Cortex of kidney (tissue), 1 donor: Measurements from ENCODE around the gene CFAP61.
"Not testable (repeated sequence)": the region's sequence is repeated elsewhere in the genome, so short reads cannot be mapped to it uniquely, and the experiment has no call there.

ENCODE experiments used
- DNase-seq: peaks from one replicate; lab custom pipeline; 2025; lab: John Stamatoyannopoulos, UW

Gene CFAP61

DNA sequence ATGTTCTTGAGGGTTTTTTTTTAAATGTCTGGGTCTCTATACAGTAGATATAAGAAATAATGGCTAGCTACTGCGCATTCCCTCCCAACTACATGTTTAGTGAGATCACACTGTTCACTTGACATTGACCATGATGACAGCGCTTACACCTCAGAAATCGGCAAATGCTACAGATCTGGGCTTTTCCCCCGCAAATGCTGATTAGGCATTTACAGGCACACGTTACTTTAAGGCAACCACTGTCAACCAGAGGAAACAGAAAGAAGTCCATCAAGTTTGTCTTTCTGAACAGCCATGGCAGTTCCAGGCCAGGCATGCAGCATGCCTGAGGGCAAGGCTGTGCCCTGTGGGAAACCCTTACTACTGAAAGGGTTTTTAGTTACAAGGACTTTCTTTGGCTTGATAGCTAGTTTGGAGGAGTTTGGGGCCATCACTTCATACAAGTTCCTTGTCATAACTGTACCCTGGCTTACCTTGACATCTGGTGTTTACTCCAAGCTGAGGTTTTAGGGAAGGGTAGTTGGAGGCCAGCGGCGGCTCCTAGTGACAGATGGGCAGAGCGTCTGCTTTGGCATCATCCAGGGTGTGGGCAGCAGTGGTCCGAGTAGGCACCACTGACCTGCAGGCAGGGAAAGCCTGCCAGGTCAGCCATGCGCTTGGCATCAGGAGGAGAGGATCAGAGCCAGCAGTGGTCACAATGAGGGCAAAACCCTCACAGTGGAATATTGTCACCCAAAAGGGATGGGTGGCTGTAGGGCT, 43.0 kb downstream of the CFAP61 start:
- DNase-seq, result no peak

DNA sequence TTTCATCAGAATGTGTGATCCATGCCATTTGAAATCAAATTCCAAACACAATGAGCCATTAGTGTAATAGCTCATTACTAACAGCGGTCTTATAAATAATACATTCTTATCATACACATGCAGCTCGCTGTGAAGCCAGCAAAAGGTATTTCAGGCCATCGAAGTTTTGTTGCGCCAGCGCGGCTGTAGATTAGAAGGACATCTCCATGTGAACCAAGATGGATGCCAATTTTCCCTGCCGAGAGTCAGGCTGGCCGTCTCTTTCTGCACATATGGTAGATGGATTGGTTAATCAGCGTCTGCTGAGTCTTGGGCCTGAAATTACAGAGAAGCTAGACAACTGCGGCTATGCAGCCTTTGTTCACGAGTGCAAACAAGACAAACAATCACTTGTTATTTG, 44.1 kb downstream of the CFAP61 start:
- DNase-seq, result no peak

DNA sequence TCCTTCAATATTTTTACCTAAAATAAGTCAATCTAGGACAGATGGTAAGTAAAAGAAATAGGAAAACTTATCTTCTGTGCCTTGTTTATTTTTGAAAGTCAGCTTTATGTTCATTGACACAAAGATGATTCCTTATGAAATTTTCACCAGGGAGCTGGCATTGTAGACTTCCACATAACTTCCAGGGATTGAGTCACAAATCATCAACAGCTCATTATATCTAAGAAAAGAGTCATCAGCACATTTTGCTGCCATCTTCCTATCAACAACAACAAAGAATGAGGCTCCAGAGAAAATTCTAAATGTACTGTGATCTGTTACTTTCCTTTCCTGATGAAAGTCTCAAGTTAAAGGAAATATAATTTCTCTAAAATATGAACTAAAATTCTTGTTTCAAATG, 48.5 kb downstream of the CFAP61 start:
- no peak for DNase-seq

DNA sequence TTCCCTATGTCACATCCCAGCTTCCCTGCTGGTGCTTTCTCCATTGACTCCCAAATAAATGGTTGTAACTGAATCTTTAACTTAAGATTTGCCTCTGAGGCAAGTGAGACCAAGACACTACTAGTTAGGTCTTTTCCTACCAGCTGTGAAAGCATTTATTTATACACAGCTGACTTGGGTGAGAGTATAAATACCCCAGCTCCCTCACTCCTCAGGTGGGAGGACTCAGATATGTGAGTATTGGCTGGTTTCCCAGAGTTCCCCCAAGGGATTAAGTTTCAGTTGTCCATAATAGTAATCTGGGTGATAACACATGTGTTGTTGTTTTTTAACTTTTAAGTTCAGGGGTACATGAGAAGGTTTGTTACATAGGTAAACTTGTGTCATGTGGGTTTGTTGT, 49.8 kb downstream of the CFAP61 start:
- no peak for DNase-seq

DNA sequence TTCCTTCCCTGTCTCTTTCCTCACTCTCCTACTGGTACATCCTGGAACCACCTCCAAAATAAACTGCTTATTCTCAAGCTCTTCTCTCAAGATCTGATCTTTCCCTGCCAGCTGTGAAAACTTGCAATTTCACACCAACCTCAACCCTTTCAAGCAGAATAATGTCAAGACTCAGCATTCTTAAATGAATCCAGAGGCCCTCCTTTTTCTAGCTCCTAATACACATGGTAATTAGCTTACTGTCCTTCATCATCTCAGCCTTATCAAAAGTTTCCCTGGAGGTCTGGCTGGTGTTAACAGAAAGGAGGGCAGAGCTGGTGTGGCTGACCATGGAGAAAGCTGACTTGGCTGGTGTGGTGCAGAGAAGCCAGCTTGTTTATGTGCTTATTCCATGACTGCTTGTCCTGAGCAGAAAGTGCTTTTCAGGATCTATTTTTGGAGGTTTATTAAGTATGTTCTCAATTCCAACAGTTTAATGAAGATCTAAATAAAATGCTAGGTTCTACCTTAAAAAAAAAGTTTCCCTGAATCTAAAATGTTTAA, 50.5 kb downstream of the CFAP61 start:
- no peak for DNase-seq

DNA sequence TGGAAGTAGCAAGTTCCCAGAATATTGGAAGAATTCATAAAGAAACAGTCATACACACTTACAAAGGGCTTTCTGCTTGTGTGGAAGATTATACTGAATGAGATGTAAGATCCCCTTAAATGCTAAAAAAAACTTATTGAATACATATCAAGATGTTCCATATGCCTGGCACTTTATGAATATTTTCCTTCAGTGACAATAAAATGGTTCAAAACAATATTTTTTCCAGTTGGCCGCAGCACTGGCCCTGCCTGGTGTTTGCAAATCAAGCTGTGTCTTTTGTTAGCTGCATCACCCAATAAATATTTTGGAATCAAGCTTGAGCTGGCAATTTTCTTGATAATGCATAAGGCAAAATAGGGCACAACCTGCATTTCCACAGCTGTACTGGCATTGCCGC, 51.2 kb downstream of the CFAP61 start:
- no peak for DNase-seq

DNA sequence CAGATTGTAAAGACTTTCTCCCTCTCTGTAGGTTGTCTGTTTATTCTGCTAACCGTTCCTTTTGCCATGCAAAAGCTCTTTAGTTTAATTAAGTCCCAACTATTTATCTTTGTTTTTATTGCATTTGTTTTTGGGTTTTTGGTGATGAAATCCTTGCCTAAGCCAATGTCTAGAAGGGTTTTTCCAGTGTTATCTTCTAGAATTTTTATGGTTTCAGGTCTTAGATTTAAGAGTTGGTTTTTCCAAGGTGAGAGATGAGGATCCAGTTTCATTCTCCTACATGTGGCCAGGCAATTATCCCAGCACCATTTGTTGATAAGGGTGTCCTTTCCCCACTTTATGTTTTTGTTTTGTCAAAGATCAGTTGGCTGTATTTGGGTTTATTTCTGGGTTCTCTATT, 70.9 kb downstream of the CFAP61 start:
- not testable (repeated sequence) for DNase-seq

- no peak for DNase-seq
Measured at GRCh38 chr20:20130399-20130798, 78.1 kb downstream of the CFAP61 start.

DNA sequence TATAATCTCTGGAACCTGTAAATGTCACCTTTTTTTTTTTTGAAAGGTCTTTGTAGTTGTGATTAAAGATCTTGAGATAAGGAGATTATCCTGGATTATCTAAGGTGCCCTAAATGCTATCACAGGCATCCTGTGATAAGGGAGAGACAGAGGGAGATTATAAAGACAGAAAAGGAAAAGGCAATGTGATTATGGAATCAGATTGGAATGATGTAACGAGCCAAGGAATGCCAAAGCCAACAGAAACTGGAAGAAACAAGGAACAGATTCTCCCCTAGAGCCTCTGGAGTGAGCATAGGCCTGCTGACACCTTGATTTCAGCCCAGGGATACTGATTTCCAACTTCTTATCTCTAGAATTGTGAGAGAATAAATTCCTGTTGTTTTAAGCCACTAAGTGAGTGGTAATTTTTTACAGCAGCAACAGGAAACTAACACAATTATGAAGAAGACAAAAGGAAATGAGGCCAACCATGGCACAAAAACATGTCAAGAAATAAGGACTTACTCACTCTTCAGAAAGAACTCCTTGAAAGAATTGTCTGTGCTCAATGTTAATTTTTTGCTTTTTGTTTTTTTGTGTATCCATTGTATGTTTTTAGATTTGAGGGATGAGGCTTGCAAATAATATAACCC, 82.7 kb downstream of the CFAP61 start:
- DNase-seq, result no peak

DNA sequence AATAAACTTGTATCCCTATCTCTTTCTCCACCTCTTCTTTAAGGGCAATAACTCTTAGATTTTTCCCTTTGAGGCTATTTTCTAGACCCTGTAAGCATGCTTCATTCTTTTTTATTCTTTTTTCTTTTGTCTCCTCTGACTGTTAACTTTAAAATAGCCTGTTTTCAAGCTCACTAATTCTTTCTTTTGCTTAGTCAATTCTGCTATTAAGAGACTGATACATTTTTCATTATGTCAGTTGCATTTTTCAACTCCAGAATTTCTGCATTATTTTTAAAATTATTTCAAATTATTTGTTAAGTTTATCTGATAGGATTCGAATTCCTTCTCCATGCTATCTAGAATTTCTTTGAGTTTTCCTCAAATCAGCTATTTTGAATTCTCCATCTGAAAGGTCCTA, 84.0 kb downstream of the CFAP61 start:
- DNase-seq, result no peak

- DNase-seq, result no peak
Measured at GRCh38 chr20:20137851-20138250, 85.5 kb downstream of the CFAP61 start.

- DNase-seq, result no peak
Measured at GRCh38 chr20:20138301-20139064, 86.2 kb downstream of the CFAP61 start.

- DNase-seq, result no peak
Measured at GRCh38 chr20:20139403-20139802, 87.1 kb downstream of the CFAP61 start.

- DNase-seq, result no peak
Measured at GRCh38 chr20:20143165-20143564, 90.8 kb downstream of the CFAP61 start.

DNA sequence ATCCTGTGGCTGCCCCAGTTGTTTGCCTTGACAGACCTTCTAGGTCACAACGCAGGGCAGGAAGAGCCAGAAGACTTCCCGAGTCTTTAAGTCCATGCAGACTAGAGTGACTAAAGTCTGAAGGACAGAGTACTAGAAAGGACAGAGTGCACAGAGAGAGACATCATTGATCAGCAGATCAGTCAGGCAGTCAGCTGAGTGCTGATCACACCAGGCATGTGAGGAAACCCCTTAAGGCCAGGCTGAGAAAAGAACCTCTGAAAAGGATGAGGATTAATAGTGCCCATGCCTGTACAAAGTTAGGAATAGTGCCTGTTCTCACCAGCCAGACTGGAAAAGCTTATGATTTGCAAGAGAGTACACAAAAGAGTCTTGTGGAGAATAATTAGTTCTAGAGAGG, 91.3 kb downstream of the CFAP61 start:
- no peak for DNase-seq

GRCh38 chr20:20148779-20149178, 96.4 kb downstream of the CFAP61 start:
- DNase-seq, result no peak

- no peak for DNase-seq
Measured at GRCh38 chr20:20150241-20150640, 97.9 kb downstream of the CFAP61 start.

GRCh38 chr20:20160520-20160919, 108.2 kb downstream of the CFAP61 start:
- no peak for DNase-seq

GRCh38 chr20:20161611-20162010, 109.3 kb downstream of the CFAP61 start:
- DNase-seq, result no peak

- DNase-seq, result no peak
Measured at GRCh38 chr20:20167698-20168097, 115.4 kb downstream of the CFAP61 start.

DNA sequence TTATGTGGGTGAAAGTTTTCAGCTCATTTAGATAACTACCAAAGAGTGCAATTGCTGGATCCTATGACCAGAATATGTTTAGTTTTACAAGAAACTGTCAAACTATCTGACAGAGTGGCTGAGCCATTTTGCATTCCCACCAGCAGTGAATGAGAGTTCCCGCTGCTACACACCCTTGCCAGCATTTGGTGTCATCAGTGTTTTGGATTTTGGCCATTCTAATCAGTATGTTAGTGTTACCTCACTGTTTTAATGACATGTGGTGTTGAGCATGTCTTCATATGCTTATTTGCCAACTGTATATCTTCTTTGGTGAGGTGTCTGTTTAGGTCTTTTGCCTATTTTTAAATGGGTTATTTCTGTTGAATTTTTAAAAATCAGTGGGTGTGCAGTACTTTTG, 120.9 kb downstream of the CFAP61 start:
- no peak for DNase-seq

DNA sequence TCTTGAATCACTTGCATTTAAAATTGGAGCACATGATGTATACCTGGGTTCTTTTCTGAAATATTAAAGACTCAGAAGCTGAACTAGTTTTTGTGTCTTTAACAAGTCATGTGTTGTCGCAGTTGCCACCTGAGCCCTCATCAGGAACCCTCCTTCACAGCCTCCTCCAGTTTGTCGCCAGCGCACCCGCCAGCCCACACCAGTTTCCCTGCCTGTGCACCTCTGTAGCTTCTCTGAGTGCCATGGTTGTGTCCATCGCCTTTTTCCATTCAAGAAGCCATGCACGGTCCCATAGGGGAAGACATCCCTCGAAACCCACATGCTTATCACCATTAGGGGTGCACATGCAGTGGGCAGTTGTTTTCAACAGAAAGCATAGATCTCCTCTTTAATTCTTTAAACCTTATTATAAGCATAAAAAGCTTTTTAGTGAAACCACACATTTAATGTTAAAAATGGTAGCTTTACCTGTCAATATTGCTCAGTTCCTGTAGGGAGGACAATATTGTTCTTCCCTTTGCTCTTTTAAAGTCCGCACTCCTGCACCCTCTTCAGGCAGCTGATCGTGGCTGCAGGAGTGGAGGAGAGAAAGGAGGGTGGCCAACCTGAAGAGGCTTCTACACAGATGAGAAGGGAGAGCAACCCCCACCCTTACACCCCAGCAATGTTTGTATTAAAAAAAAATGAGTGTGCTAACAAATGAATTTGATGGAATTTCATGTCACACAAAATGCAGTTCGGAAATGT, 121.9 kb downstream of the CFAP61 start:
- no peak for DNase-seq
